ENCODE results near the gene COMP.

Gene COMP

GRCh38 chr19:18768997-18769891 is 21.9 kb downstream of the COMP start:
- no peak for DNase-seq

DNA sequence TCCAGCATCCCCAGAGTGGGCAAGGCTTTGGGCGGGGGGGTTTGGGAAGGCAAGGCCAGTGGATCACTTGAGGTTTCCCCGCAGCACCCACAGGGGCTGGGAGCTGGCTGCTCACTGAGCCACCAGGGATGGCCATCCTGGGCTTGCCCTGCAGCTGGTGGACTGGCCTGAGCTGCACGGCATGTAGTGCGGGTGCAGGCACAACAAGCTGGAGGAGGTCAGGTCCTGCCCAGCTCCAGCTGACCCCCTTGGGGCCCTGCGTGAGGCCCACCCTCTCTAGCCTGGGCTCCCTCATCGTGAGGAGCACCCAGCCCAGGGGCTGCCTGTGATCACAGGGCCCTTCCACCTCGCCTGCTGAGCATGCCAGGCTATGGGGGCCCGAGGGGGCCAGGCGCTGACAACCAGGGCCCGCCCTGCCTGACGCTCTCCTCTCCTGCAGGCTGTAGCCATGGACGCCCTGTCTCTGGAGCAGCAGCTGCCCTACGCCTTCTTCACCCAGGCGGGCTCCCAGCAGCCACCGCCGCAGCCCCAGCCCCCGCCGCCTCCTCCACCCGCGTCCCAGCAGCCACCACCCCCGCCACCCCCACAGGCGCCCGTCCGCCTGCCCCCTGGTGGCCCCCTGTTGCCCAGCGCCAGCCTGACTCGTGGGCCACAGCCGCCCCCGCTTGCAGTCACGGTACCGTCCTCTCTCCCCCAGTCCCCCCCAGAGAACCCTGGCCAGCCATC is 22.9 kb downstream of the COMP start:
- DNase-seq: no peak

DNA sequence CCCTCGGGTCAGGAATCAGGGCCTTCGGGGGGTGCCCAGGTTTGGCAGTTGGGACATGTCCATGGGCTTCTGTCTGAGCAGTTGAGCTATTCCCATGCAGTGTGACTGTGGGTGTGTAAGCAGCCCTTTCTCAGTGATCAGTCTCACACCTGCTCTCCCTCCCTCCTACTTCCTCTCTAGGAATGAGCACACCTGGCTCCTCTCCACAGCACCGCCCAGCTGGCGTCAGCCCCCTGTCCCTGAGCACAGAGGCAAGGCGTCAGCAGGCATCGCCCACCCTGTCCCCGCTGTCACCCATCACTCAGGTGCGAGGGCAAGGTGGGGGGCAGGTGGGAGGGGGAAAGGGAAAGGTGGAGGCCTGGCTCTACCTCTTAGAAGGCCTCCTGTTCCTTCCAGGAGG is 25.9 kb downstream of the COMP start:
- no peak for DNase-seq

DNA sequence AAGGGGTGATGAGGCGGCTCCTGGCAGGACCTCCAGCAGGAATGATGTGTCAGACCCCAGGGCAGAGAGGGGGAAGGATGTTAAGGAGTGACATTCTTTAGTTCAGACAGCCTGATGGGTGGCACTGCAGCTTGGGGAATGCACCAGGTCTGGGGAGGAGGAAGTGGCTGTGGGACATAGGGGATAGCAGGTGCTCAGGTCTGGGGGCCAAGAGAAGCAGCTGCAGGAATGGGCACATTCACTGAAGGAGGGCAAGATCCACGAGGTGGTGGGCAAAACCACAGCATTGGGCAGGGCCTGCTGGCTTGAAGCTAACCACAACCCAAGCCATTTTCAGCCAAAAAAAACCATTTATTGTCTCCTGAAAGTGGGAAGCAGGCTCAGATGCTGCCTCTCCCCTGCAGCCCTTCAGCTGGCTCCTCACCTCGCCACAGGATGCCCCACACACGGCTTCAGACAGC is 26.5 kb downstream of the COMP start:
- DNase-seq: no peak

DNA sequence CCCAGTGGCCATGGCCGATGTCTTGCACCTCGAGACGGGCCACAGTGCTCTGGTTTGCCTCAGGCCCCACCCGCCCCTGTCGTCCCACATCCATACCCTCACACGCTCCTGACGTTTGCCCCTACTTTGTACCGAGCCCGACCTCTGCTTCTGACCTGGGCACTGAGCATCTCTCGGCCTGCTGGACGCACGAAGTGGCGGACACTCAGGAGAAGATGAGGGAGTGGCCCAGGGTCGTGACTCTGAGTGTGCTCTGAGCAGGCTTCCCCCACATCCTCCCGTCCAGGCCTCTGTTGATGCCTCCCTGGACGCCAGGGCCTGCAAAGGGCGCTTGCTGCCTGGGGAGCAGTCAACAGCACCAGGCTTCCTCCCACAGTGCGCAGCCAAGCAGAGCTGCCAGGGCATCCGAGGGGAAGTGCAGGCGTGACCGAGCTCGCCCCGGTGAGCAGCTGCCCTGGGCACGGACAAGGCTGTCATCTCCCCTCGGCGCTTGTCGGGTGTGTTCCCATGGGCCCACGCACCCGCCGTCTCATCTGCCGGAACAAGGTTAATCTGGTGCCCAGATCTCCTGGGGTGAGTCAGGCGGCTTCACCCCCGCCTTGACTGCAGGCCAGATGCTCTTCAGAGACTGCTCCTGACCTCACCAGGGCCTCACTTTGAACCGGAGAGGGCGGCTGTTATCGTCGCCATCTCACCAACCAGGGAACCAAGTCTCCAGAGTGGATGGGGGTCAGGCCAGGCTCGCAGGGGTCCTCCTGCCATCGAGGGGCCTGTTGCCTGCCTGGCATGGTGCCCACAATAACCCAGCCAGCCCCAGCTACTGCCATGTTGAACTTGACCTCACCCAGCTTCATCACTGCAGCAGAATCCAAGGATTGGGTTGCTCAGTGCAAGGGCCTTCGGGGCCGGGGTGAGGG is 27.2 kb downstream of the COMP start:
- no peak for DNase-seq

DNA sequence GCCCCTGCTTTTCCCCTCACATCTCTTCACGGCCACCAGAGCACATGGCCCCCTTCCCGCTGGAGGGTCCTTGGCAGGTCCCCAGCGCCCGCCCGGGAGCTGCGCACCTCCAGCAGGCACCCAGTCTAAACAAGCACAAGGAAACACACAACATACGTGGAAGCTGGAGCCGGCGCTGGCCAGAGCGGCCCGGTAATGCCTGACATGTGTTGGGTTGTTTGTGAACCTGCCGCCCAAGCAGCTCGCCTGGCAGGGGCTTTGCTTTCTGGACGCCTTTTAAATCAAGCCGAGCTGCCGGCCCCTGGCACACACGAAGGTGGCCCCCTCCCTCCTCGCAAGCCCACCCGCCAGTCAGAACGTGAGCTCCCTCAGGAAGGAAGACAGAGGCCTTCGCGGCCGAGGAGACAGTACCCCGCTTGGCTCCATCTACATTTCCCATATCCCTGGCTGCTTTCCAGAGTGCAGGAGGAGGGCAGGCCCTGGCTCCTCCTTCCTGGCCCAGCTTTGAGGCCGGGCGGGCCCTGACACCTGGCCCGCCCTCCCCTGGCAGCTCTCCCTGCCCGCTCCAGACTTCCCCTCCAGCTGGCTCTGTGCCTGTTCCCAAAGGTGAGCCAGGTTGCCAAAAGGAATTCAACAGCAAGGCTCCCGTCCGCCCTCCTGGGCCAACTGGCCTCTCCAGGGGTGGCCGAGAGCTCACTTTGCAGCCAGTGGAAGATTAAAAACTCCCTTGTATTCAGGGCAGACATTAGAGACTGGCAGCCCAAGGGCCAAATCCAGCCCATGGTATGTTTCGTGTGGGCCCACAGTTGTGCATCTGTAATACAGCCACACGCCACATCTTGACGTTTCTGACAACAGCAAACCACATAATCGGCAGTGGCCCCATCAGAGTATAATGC is 28.7 kb downstream of the COMP start:
- no peak for DNase-seq

DNA sequence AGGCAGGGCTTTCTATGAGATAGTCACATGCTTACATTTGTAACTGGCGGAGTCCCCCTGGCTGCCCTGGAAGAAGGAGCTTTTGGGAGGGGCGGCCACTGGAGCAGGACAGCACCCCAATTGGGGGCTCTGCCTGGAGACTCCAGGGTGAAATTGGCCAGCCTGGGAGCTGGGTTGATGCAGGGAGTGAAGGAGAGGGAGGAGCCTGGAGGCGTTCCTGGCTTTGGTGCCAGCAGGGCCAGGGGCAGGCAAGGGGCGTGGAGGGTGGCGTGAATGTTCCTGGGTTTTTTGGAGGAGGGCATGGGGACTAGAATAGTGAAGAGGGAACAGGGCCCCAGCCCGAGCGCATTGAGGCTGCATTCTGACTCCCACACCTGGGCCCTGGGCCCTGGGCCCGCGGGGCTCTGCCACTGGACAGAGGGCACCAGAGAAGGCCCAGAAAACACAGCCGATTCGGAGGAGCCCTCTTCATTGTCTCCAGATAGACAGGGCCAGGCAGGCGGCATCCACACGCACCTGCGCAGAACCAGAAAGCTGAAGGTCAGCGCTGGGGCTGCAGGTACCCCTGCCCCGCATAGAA is 29.5 kb downstream of the COMP start:
- no peak for DNase-seq

DNA sequence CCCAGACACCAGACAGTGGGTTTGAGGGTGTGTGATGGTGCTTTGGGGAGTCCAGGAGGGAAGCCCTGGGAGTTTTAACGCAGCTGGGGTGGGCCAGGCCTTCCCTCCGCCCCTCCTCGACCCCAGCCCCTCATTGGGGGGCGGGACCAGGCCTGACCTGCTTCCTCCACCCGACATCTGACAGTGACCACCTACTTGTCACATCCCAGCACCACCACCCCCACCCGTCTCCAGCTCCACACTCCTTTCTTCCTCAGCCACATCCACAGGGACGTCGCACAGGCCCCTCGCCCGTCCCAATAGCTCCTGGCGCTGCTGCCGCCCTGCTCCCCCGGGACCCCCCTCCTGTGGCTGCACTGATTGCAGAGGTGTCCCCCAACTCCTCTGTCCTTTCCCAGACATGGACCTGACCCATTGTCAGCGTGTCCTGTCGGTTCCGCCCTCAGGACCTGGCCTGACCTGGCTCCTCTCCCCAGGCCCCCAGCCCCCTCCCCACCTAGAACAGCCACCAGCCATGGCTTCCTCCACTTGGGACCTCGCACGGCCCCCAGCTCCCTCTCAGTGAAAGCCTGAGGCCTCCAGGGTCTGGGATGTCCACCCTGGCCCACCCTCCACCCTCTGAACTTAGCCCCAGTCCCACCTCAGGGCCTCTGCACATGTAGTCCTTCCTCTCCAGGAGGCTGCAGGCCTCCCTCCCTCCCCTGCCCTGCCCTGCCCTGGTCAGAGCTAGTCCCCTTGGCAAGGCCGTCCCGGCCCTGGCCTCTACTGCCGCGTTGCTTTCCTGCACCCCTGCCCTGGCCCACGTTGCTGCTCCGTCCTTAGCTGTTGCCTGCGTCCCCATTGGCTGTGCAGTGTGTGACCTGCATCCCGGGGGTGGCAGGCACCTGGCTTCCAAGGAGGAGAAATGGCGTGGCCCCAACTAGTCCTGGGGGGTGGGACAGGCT is 30.4 kb downstream of the COMP start:
- no peak for DNase-seq

DNA sequence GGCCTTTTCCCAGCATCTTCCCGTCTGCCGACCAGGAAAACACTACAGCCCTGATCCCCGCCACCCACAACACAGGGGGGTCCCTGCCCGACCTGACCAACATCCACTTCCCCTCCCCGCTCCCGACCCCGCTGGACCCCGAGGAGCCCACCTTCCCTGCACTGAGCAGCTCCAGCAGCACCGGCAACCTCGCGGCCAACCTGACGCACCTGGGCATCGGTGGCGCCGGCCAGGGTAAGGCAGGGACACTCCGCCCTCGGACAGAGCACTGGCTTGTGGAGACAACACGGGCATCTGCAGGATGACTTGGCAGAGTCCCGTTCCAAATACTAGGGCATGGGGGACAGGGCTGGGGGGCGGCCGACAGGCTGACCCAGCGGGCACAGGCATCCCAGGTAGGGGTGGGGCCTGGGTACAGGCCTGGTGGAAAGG is 31.1 kb downstream of the COMP start:
- DNase-seq: no peak

DNA sequence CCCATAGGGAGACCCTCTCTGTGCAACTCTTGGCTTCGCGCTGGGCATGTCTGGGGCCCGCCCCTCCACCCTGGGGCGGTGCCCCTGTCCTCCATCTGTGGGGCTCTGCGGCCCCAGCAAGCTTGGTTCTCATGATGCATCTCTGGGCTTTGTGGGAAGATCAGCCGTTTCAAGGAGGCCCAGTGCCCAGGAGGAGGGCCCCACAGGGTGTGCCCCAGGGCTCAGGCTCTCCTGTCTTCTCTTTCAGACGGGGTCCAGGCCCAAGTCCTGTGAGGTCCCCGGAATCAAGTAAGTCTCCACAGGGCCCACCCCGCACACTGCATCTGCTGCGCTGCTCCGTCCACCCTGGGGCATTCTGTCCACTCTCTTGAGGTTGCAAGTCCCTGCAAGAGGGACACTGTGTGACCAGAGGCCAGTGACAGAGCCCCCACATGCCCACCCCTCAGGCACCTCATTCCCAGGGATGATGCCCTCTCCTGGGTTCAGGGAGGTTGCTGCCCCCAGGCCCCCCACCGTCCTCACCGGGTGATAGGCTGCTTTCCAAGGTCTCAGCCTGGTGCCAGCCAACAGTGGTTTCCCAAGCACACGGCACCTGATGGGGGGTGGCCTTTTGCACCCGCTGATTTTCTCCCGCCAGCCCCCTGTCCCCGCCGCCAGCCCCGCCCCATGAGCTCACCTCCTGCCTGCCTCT is 31.7 kb downstream of the COMP start:
- DNase-seq: no peak

DNA sequence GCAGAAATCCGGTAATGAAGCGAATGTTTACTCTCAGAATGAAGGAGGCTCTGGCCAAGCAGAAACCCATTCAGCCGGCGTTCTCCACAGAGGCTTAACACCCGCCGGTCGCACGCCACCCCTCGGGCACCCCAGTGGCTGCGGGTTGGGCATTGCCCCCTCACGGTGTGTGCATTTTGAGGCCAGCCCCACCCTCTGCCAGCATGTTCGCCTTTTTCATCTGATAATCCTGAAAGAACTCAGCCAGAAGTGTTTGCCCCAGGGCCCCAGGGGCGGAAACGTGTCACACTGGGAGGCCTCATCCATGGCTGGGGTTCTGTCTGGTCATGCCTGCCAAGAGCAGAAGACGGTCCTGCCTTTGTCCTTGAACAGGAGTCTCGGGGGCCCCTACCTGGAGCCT is 34.2 kb downstream of the COMP start:
- DNase-seq: no peak

- DNase-seq: no peak
Measured at GRCh38 chr19:18754501-18754900, 36.6 kb downstream of the COMP start.

DNA sequence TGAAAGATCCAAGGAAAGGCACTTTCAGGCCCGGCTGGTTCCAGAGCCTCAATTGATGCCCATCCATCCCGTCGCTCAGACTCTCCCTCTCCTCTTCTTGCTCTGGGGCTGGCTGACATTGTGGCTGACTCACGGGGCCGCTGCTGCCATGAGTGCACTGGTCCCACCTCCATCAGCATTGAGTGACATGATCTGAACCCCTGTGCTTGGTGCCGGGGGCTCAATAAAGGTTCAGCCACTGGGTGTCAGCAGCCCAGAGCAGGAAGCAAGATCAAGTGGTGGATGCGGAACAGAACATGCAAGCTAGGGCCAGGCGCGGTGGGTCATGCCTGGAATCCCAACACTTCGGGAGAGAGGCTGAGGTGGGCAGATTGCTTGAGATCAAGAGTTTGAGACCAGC is 39.5 kb downstream of the COMP start:
- no peak for DNase-seq

GRCh38 chr19:18750295-18750970 is 40.7 kb downstream of the COMP start:
- no peak for DNase-seq

DNA sequence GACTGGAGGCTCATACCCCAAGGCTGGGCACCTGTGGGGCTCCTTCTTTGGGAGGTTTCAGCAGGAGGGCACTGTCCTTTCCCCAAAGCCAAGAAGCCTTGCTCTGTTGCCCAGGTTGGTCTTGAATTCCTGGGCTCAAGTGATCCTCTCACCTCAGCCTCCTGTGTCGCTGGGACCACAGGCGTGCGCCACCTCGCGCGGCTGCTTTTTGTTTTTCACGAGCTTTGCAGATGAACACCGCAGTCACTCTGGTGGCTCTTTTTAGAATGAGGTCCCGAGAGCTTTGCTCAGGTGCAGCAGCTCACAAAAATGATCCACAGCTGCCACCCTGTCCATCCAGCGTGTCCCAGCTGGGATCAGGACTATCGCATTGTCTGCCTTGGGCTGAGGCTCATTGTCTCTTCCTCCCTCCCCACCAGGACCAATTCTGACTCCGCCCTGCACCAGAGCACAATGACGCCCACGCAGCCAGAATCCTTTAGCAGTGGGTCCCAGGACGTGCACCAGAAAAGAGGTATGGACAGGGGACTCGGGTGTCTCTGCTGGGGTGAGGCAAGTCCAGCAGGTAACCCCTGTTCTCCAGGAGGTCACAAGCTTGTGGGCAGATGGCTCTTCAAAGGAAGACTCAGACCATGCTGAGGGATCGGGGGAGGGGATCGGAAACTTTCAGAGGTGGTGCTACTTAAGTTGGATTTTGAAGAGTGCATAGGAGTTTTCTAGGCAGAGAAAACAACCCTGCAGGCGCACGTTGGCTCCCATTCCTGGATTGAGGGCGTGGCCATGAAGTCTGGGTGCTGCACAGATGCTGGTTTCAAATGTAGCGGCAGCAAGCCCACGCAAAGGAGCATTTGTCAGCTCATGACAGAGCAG is 41.5 kb downstream of the COMP start:
- no peak for DNase-seq

- no peak for DNase-seq
Measured at GRCh38 chr19:18746401-18747325, 44.4 kb downstream of the COMP start.

GRCh38 chr19:18745931-18746330 is 45.2 kb downstream of the COMP start:
- no peak for DNase-seq

Measured in bone marrow (tissue), 2 donors.